ENCODE results near the gene SLC46A1. TPM values are rescaled to one million over a fixed set of nuclear protein-coding genes. Genes with fewer than 3 reads are reported as not detected.

The SLC46A1 gene
- total and polyA plus RNA-seq, 2 of the 13 experiments (the other 11 are each of a cell fraction or from before 2014, with no cell fraction given): 19.6 to 22.6 TPM

DNA sequence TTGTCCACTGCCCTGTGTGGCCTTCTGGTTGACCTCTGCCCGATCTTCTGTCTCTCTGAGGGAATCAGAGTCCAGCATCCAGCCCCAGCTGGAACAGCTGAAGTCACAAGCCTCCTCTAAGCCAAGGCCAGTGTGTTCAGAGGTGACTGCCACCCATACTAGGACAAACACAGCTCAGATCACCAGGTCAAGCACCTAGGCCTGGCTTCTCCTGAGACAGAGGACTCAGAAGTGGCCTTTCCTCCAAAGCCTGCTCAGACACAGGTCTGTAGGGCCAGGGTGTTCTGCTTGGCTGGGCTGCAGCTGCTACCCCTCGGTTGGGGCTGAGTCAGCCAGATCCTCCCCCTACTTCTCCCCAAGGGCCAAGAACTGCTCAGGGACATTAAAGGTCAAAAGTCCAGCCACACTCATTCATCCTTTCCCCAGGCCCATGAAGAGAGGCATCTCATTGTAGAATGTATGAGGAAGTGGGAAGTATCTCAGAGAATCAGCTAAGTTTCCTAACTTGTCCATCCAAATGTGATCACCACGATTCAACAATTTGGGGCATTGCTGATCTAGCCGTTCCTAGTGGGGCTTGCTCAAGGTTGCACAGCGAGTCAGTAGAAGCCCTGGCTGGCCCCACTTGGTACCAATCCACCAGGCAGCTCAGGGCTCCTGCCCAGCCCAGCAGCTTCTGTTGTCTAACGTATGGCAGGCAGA is 7.6 kb downstream of the SLC46A1 start (continued):
- no peak for TF ChIP-seq MAF1 (CRISPR knock-in tag; IDR thresholded peaks at IDR 0.05; ENCODE audit: borderline replicate concordance)
- TF ChIP-seq ZNF253 (CRISPR knock-in tag; IDR thresholded peaks at IDR 0.05; ENCODE audit: borderline replicate concordance): no peak
- no peak for TF ChIP-seq SMC3 (IDR thresholded peaks at IDR 0.05; ENCODE audit: low read length)
- no peak for TF ChIP-seq ZBTB43 (CRISPR knock-in tag; conservative IDR thresholded peaks at IDR 0.05)
- no peak for TF ChIP-seq ZNF883 (CRISPR knock-in tag; IDR thresholded peaks at IDR 0.05; ENCODE audit: not compliant biosample characterization)
- peak; percentile 30; the same call in 1 of the 2 replicates for TF ChIP-seq ZNF574 (CRISPR knock-in tag; IDR thresholded peaks at IDR 0.05)
- no peak for TF ChIP-seq PBX3 (CRISPR knock-in tag; IDR thresholded peaks at IDR 0.05; ENCODE audit: borderline replicate concordance)
- TF ChIP-seq FIP1L1 (IDR thresholded peaks at IDR 0.05; ENCODE audit: borderline replicate concordance, insufficient read depth, low read depth, low read length): no peak
- TF ChIP-seq, protein P1, sequence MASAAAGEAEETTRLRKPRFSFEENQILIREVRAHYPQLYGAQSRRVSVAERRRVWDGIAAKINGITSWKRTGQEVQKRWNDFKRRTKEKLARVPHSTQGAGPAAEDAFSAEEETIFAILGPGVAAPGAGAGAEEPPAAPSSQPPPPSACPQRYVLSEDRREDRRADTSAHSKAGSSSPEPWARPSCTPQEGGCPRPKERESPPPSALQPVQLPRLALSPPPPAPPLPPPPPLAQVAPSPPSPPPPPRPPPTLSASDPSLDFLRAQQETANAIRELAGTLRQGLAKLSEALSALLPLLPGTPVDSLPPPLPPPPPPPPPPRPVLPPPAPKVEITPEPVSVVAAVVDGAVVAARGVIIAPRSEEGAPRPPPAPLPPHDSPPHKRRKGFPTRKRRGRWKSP (CRISPR knock-in tag; IDR thresholded peaks at IDR 0.05): no peak
- TF ChIP-seq SALL1 (CRISPR knock-in tag; IDR thresholded peaks at IDR 0.05): 0 out of 2 replicates have a peak, but pooled peaks have one; percentile 25
- no peak for TF ChIP-seq HIC2 (CRISPR knock-in tag; IDR thresholded peaks at IDR 0.05; ENCODE audit: low read depth)
- no peak for TF ChIP-seq TP53 (CRISPR knock-in tag; conservative IDR thresholded peaks at IDR 0.05)
- no peak for TF ChIP-seq JUNB (CRISPR knock-in tag; IDR thresholded peaks at IDR 0.05; ENCODE audit: borderline replicate concordance)
- TF ChIP-seq RFXANK (CRISPR knock-in tag; IDR thresholded peaks at IDR 0.05): no peak
- TF ChIP-seq STAG1 (CRISPR knock-in tag; IDR thresholded peaks at IDR 0.05): no peak
- TF ChIP-seq RARA (CRISPR knock-in tag; IDR thresholded peaks at IDR 0.05): peak; percentile 56; the same call in 1 of the 2 replicates
- TF ChIP-seq, protein P2, sequence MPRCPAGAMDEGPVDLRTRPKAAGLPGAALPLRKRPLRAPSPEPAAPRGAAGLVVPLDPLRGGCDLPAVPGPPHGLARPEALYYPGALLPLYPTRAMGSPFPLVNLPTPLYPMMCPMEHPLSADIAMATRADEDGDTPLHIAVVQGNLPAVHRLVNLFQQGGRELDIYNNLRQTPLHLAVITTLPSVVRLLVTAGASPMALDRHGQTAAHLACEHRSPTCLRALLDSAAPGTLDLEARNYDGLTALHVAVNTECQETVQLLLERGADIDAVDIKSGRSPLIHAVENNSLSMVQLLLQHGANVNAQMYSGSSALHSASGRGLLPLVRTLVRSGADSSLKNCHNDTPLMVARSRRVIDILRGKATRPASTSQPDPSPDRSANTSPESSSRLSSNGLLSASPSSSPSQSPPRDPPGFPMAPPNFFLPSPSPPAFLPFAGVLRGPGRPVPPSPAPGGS (CRISPR knock-in tag; IDR thresholded peaks at IDR 0.05): no peak
- TF ChIP-seq PHF20 (CRISPR knock-in tag; IDR thresholded peaks at IDR 0.05): no peak
